NAMALWA (cell line): ENCODE measurements around the gene BUD23.
A peak's percentile ranks its signal among the peaks of the same experiment; 100 is the strongest.
"Not testable (repeated sequence)": the region's sequence is repeated elsewhere in the genome, so short reads cannot be mapped to it uniquely, and the experiment has no call there.

Experiments used
- DNase-seq: peaks from one replicate; pipeline ENCODE4 v3.0.0-alpha.2; 2015; ENCODE audit warnings: low spot score

Gene BUD23

GRCh38 chr7:73719806-73720169 is 36.4 kb downstream of the BUD23 start:
- DNase-seq = no peak

GRCh38 chr7:73720443-73720842 is 37.0 kb downstream of the BUD23 start:
- DNase-seq = not testable (repeated sequence)

GRCh38 chr7:73721377-73721817 is 38.0 kb downstream of the BUD23 start:
- DNase-seq = no peak

- not testable (repeated sequence) for DNase-seq
Measured at GRCh38 chr7:73722182-73722581, 38.8 kb downstream of the BUD23 start.

- no peak for DNase-seq
Measured at GRCh38 chr7:73722785-73723184, 39.4 kb downstream of the BUD23 start.

- no peak for DNase-seq
Measured at GRCh38 chr7:73723813-73724212, 40.4 kb downstream of the BUD23 start.

- no peak for DNase-seq
Measured at GRCh38 chr7:73726083-73726466, 42.7 kb downstream of the BUD23 start.

- DNase-seq = peak; percentile 15
Measured at GRCh38 chr7:73727952-73728351, 44.6 kb downstream of the BUD23 start.

- no peak for DNase-seq
Measured at GRCh38 chr7:73728551-73728950, 45.2 kb downstream of the BUD23 start.

GRCh38 chr7:73730485-73730884 is 47.1 kb downstream of the BUD23 start:
- peak; percentile 16 for DNase-seq

- no peak for DNase-seq
Measured at GRCh38 chr7:73732397-73732796, 49.0 kb downstream of the BUD23 start.

GRCh38 chr7:73734619-73735527 is 51.5 kb downstream of the BUD23 start:
- peak; percentile 97 for DNase-seq

- DNase-seq = peak; percentile 22
Measured at GRCh38 chr7:73735528-73735905, 52.1 kb downstream of the BUD23 start.

- DNase-seq = no peak
Measured at GRCh38 chr7:73736885-73737284, 53.5 kb downstream of the BUD23 start.

GRCh38 chr7:73737491-73738219 is 54.3 kb downstream of the BUD23 start:
- DNase-seq = no peak

GRCh38 chr7:73738220-73738611 is 54.8 kb downstream of the BUD23 start:
- DNase-seq = peak; percentile 87

- DNase-seq = peak; percentile 98
Measured at GRCh38 chr7:73738612-73739386, 55.4 kb downstream of the BUD23 start, which contains the start of gene ABHD11. Gene ABHD11, minus strand, starts transcription at chr7:73738802. Its CDS starts 32 bp downstream, at chr7:73738770.

- DNase-seq = no peak
Measured at GRCh38 chr7:73739387-73739767, 56.0 kb downstream of the BUD23 start.

- no peak for DNase-seq
Measured at GRCh38 chr7:73740212-73740611, 56.8 kb downstream of the BUD23 start.

- DNase-seq = no peak
Measured at GRCh38 chr7:73740771-73741170, 57.4 kb downstream of the BUD23 start.

GRCh38 chr7:73741600-73741999 is 58.2 kb downstream of the BUD23 start:
- DNase-seq = peak; percentile 58

- DNase-seq = no peak
Measured at GRCh38 chr7:73742338-73742752, 58.9 kb downstream of the BUD23 start.
